HG03066 (cell line): Measurements from ENCODE around the gene HORMAD2.

Experiments
- ATAC-seq: cut with Tn5 transposase; IDR thresholded peaks from one replicate; pipeline ENCODE4 v1.9.1; 2021; ENCODE audit warnings: low read depth; ENCODE audit not compliant: unreplicated experiment

The HORMAD2 gene, protein sequence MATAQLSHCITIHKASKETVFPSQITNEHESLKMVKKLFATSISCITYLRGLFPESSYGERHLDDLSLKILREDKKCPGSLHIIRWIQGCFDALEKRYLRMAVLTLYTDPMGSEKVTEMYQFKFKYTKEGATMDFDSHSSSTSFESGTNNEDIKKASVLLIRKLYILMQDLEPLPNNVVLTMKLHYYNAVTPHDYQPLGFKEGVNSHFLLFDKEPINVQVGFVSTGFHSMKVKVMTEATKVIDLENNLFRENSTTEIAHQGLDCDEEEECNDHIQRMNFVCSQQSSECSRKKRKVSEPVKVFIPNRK

GRCh38 chr22:30079952-30080533 is at the start of gene HORMAD2:
Gene HORMAD2 (plus strand): TSS chr22:30080464. CDS start chr22:30093953, 13,489 bp downstream.
- ATAC-seq: no peak

GRCh38 chr22:30031328-30031727 is 48.9 kb upstream of the HORMAD2 start:
- no peak for ATAC-seq

DNA sequence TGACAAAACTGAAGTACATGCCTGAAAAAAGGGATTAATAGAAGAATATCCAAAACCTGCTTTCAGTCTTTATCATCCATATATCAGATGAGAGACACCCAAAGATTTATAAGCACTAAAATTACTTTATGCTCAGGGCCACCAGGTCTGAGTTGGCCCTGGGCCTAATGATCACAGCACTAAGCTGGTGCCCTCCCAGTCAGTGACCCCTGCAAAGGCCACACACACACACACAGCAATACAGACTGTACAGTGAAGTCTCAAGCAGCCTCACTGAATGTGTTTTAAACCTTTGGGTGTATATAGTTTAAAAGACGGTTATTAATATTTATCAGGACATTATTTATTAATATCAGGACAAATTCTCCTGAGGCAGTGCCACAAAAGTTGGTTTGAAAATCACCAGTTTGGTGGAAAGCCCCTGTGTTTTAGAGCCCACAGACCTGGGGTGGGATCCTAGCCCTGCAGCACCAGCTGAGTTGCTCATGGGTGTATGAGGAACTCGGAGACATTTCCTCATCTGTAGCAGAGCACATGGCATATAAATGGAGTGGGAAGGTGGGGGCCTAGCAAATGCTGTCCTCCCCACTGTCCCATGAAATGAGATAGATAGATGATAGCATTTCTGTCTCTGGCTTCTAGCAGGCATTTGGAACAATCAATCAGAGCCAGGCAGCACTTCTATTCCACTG is 48.4 kb upstream of the HORMAD2 start:
- ATAC-seq: no peak

DNA sequence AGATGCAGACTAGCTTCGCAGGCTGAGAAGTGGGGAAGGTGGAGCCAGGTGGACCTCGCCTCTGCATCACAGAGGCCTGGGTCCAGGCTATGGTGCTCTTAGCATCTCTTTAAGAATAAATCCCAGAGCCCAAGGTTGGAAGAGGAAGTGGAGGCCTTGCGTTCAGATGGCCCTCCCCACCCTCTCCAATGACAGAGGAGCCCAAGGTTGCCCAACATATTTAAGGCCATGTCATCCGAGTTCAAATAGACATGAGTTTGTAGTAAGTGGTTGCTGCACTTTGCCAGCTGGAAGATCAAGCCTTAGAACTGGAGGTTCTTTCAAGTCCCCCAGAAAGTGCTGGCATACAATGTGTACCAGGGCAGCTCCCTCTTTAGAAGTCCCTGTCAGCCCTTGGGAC is 47.1 kb upstream of the HORMAD2 start:
- no peak for ATAC-seq

- ATAC-seq: no peak
Measured at GRCh38 chr22:30033901-30034300, 46.4 kb upstream of the HORMAD2 start.

DNA sequence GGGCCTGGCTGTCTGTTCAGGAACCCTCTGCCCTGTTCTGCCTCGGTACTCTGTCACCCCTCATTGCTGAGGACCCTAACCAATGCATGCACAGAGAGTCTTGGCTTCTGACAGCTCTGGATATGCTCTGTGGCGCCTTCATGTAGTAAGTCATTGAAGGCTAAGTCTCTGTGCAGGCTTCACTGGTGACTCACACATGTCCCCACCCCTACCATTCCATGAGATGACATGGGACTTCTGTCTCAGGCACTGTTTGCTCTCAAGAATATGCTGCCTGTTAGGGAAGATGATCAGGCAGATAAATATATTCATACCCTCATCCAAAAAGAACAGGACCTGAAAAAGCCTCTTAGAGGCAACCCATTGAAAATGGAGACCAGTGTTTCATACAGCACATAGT is 43.6 kb upstream of the HORMAD2 start:
- no peak for ATAC-seq

- no peak for ATAC-seq
Measured at GRCh38 chr22:30038219-30038618, 42.0 kb upstream of the HORMAD2 start.

GRCh38 chr22:30040499-30041260 is 39.6 kb upstream of the HORMAD2 start:
- no peak for ATAC-seq

GRCh38 chr22:30041475-30041874 is 38.8 kb upstream of the HORMAD2 start:
- no peak for ATAC-seq

- no peak for ATAC-seq
Measured at GRCh38 chr22:30041881-30042280, 38.4 kb upstream of the HORMAD2 start.

DNA sequence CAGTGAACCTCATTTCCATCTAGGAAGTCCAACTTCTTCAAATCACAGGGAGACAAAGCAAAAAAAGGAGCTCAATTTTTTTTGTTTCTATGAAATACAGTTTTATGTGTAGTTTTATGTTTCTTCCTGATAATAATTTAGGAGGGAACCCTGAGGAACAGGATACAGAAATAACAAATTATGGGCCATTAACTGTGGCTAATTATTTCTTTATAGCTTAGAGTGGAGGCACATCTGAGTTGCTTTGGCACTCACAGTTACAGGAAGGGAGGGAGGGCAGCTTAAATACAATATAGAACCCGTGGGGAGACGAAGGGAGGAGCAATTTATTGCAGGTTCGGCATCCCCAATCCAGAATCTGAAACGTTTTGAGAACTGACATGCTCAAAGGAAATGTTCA is 37.1 kb upstream of the HORMAD2 start:
- ATAC-seq: no peak

DNA sequence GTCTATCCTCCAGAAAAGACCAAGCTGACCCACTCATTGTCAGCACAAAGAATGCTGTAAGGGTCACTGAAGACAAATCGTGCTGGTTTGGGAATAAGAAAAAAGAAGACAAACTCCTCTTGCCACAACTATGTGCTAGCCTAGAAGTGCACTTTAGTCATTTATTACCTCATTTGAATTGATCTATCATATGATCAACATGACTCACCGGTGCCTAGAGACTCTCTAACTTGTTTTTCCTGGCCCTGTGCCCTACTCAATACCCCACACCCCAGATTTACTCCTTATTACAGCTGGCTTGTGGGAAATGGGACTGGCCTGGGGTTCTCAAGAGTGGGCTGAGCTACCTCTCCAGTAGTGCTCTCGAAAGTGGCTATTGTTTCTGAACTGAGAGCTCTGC is 35.9 kb upstream of the HORMAD2 start:
- no peak for ATAC-seq

DNA sequence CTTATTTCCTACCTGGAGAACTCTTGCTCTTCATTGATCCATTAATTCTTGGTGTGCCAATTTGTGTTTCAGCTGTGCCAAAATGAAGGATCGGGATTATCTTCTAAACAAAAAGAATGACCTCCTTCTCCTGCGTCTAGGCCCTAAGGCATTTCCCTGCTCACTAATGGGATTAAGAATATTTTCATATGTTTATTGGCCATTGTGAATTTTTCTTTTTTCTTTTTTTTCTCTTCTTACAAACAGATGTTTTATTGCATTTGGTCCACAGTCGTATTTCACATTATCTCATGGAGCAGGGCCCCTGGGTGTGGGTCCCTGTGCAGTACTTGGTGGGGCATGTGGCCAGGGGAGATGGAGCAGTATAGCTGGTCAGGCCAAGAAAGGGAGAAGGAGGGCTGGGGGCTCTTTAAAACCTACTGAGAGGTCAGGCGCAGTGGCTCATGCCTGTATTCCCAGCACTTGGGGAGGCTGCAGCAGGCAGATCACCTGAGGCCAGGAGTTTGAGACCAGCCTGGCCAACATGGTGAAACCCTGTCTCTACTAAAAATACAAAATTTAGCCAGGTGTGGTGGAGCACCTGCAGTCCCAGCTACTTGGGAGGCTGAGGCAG is 35.3 kb upstream of the HORMAD2 start:
- no peak for ATAC-seq

GRCh38 chr22:30045494-30045887 is 34.8 kb upstream of the HORMAD2 start:
- no peak for ATAC-seq

- ATAC-seq: no peak
Measured at GRCh38 chr22:30045901-30046715, 34.2 kb upstream of the HORMAD2 start.

DNA sequence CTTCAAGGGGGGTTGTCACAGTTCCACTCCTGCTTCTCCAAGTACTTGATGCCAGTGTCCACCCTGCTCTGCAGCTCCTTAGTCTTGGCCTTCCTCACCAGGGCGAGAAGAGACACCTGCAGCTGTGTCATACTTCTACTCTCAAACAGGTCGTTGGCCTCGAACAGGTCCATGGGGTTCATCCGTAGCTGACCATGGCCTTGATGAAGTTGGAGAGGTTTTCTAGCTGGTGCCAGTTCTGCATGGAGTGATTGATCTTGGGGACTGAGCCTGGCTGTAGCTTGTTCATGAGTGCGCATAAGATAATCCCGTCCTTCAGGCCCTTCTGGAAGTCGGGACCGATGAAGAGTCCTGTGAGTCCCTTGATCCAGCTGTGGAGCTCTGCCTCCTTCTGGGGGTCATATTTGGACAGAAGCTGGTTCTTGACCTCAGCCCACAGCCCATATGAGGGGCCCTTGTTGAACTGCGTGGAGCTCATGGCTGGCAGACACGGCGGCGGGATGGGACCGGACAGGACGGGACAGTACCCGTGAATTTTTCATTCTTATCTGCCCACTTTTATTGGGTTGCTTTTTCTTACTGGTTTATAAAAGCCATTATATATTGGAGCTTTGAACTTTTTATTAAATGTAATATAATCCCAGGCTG is 33.4 kb upstream of the HORMAD2 start:
- ATAC-seq: no peak

- no peak for ATAC-seq
Measured at GRCh38 chr22:30047364-30047738, 32.9 kb upstream of the HORMAD2 start.

GRCh38 chr22:30048681-30049080 is 31.6 kb upstream of the HORMAD2 start:
- no peak for ATAC-seq

GRCh38 chr22:30054067-30054763 is 26.0 kb upstream of the HORMAD2 start:
- no peak for ATAC-seq
